ENCODE results near the gene RMDN2. TPM values are rescaled to one million over a fixed set of nuclear protein-coding genes. Genes with fewer than 3 reads are reported as not detected.
A peak's percentile ranks its signal among the peaks of the same experiment; 100 is the strongest.

The RMDN2 gene
- polyA plus RNA-seq, 3 donors = 7.0 to 14.3 (median 10.7) TPM

DNA sequence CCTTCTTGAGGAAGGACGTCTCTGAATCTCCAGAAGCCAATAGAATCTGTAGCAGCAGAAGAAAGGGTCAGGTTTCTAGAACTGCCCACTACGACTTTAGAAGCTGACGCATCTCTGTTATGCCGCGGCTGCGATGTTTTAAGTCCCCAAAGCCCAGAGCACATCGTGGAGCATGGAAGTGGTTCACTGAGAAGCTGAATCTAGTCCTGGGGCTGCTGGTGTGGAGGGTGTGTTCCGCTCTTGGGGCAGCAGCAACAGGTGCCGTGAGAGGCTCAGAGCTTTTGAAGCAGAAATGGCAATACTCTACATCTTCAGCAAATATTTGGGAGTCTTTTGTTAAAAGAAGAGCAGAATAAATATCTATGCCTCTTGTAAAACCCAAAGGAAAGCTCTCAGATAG, 48.9 kb upstream of the RMDN2 start:
- Mint-ChIP-seq H3K36me3 (peaks cover 0 to 2% of the 10 kb centered on the region in 2 donors), H3K4me1 (peaks cover 23% of the 10 kb centered on the region), H3K27ac (no peak overlapping the region), H3K27me3 (ENCODE audit: low read depth in 3 of 3) (peaks cover 10 to 17% (median 12%) of the 10 kb centered on the region in 3 donors), H3K9me3 (no peaks in the 10 kb centered on the region), H3K4me3 (no peak overlapping the region)
- H3K4me1 ChIP-seq (ENCODE audit: control insufficient read depth in 1 of 2, insufficient read depth in 2 of 2, low read length in 2 of 2) = peaks cover 11 to 12% of the 10 kb centered on the region in 2 donors
- H3K36me3 ChIP-seq (replicated peaks in 1 of 2; ENCODE audit: control insufficient read depth in 1 of 2, insufficient read depth in 2 of 2, low read length in 2 of 2) = no peaks in the 10 kb centered on the region
- H4K20me1 ChIP-seq (ENCODE audit: insufficient read depth, low read length) = no peaks in the 10 kb centered on the region
- H3K9ac ChIP-seq (ENCODE audit: insufficient read depth, low read length, poor library complexity, severe bottlenecking) = no peak overlapping the region
- intact Hi-C loops (cut with micrococcal nuclease) = loop anchor here (2.0 to 5.0 kb wide), 4 partner anchors 44 to 479 kb away; no protein-coding TSS in a partner anchor
- DNase-seq = no peak
- no peak overlapping the region for H3K27ac ChIP-seq (ENCODE audit: low read depth in 1 of 2, low read length in 2 of 2)
- 98% methylated on average over 6 of the region's 9 CpGs for WGBS (ENCODE audit: insufficient coverage)
- no peak overlapping the region for H3K4me2 ChIP-seq (replicated peaks; ENCODE audit: extremely low read depth, low read length, poor library complexity, severe bottlenecking)
- TF ChIP-seq, protein P1, sequence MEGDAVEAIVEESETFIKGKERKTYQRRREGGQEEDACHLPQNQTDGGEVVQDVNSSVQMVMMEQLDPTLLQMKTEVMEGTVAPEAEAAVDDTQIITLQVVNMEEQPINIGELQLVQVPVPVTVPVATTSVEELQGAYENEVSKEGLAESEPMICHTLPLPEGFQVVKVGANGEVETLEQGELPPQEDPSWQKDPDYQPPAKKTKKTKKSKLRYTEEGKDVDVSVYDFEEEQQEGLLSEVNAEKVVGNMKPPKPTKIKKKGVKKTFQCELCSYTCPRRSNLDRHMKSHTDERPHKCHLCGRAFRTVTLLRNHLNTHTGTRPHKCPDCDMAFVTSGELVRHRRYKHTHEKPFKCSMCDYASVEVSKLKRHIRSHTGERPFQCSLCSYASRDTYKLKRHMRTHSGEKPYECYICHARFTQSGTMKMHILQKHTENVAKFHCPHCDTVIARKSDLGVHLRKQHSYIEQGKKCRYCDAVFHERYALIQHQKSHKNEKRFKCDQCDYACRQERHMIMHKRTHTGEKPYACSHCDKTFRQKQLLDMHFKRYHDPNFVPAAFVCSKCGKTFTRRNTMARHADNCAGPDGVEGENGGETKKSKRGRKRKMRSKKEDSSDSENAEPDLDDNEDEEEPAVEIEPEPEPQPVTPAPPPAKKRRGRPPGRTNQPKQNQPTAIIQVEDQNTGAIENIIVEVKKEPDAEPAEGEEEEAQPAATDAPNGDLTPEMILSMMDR (IDR thresholded peaks at IDR 0.05) = no peak
- no peak overlapping the region for H3K4me3 ChIP-seq (replicated peaks in 1 of 3; ENCODE audit: low read depth in 2 of 3, low read length in 3 of 3)
- no peaks in the 10 kb centered on the region for H3K79me2 ChIP-seq (ENCODE audit: insufficient read depth, low read length)
- H3K27me3 ChIP-seq (ENCODE audit: control insufficient read depth in 2 of 2, insufficient read depth in 2 of 2, low read length in 2 of 2) = peaks cover 0 to 5% of the 10 kb centered on the region in 2 donors
- H2AFZ ChIP-seq (ENCODE audit: insufficient read depth, low read depth, low read length, poor library complexity, severe bottlenecking) = no peak overlapping the region
- no peaks in the 10 kb centered on the region for H3K9me3 ChIP-seq (replicated peaks in 1 of 2; ENCODE audit: control insufficient read depth in 1 of 2, insufficient read depth in 1 of 2, low read length in 2 of 2)

DNA sequence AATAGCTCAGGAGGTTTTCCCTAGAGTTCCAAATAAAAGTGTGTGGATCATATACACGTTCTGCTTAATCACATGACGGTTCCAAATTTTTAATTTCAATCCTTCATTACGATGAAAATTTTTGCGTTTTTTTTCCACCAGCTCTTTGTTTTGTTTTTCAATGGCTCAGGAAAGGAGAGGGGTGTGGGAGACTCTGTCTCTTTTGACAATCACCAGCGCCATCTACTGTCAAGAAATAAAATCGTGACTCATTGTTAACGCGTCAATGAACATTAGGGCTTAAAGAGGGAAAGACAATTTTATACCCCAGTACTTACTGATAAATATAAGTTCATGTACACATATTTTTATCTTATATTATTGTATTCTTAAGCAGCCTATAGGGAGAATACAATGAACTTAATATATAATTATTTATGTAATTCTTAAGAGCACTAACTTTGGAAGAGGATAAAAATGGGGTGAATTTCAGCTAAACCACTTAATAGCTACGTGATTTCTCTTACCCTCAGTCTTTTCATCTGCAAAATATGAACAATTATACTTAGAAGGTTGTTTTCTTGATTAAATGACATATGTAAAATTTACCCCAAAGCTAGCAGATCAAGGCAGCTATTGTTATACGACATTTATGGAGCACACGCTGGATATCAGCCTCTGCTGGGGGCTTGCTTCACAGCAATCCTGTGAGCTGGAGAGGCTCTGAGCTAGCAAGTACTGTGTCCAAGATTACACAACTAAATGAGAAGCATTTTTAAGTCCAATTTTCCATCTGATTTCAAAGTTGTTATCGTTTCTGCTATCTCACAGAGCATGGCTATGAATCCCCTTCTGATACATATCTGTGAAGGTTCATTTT, 47.4 kb upstream of the RMDN2 start:
- Histone ChIP-seq H3K9me3 (replicated peaks in 1 of 2; ENCODE audit: control insufficient read depth in 1 of 2, insufficient read depth in 1 of 2, low read length in 2 of 2) (no peaks in the 10 kb centered on the region), H3K27ac (ENCODE audit: low read depth in 1 of 2, low read length in 2 of 2) (no peak overlapping the region), H2AFZ (ENCODE audit: insufficient read depth, low read depth, low read length, poor library complexity, severe bottlenecking) (no peak overlapping the region), H3K4me2 (replicated peaks; ENCODE audit: extremely low read depth, low read length, poor library complexity, severe bottlenecking) (no peak overlapping the region), H4K20me1 (ENCODE audit: insufficient read depth, low read length) (no peaks in the 10 kb centered on the region), H3K79me2 (ENCODE audit: insufficient read depth, low read length) (no peaks in the 10 kb centered on the region), H3K36me3 (replicated peaks in 1 of 2; ENCODE audit: control insufficient read depth in 1 of 2, insufficient read depth in 2 of 2, low read length in 2 of 2) (no peaks in the 10 kb centered on the region), H3K9ac (ENCODE audit: insufficient read depth, low read length, poor library complexity, severe bottlenecking) (no peak overlapping the region), H3K4me1 (ENCODE audit: control insufficient read depth in 1 of 2, insufficient read depth in 2 of 2, low read length in 2 of 2) (no peaks in the 10 kb centered on the region), H3K27me3 (ENCODE audit: control insufficient read depth in 2 of 2, insufficient read depth in 2 of 2, low read length in 2 of 2) (peaks cover 0 to 9% of the 10 kb centered on the region in 2 donors), H3K4me3 (replicated peaks in 1 of 3; ENCODE audit: low read depth in 2 of 3, low read length in 3 of 3) (no peak overlapping the region)
- no peak overlapping the region for H3K4me3 Mint-ChIP-seq
- 100% methylated on average over 2 of the region's 12 CpGs for WGBS (ENCODE audit: insufficient coverage)
- peaks cover 11% of the 10 kb centered on the region for H3K4me1 Mint-ChIP-seq
- TF ChIP-seq, protein P1 (IDR thresholded peaks at IDR 0.05) = peak; percentile 85
- DNase-seq = peak; percentile 55 to 73 (median 66)
- no peaks in the 10 kb centered on the region for H3K9me3 Mint-ChIP-seq
- no peak overlapping the region for H3K27ac Mint-ChIP-seq
- intact Hi-C loops (cut with micrococcal nuclease) = loop anchor here (2.0 to 5.0 kb wide), 4 partner anchors 45 to 481 kb away; no protein-coding TSS in a partner anchor
- peaks cover 12 to 14% (median 12%) of the 10 kb centered on the region in 3 donors for H3K27me3 Mint-ChIP-seq (ENCODE audit: low read depth in 3 of 3)
- H3K36me3 Mint-ChIP-seq = no peaks in the 10 kb centered on the region

Data from CD14-positive monocyte (primary cell).